ENCODE measurements around the gene HOXA7. TPM values are rescaled to one million over a fixed set of nuclear protein-coding genes. Genes with fewer than 3 reads are reported as not detected.

The HOXA7 gene
- polyA plus RNA-seq, 1 of the 3 experiments (the other 2 are of a cell fraction) = not detected

GRCh38 chr7:27200761-27201579, 44.5 kb upstream of the HOXA7 start:
- no peak for DNase-seq
- H4K20me1 ChIP-seq (ENCODE audit: insufficient read depth) = peaks cover 6% of the 10 kb centered on the region; the same call in 1 of the 2 replicates
- H3K27ac ChIP-seq (ENCODE audit: low read depth in 2 of 2, low read length in 1 of 2) = no peak overlapping the region
- H3F3A ChIP-seq (replicated peaks; ENCODE audit: insufficient read depth) = peaks cover 5% of the 10 kb centered on the region
- peak overlapping the region; percentile 51 for H3K4me2 ChIP-seq
- H3K79me2 ChIP-seq (ENCODE audit: insufficient read depth) = no peaks in the 10 kb centered on the region
- TF ChIP-seq PBX3 (IDR thresholded peaks at IDR 0.05) = no peak
- TF ChIP-seq TAF1 (IDR thresholded peaks at IDR 0.05; ENCODE audit: borderline replicate concordance, low read depth, low read length) = no peak
- H3K9ac ChIP-seq = no peak overlapping the region
- H3K9me2 ChIP-seq = no peaks in the 10 kb centered on the region
- H3K36me3 ChIP-seq (replicated peaks in 1 of 2; ENCODE audit: control insufficient read depth in 1 of 2, insufficient read depth in 2 of 2, low read length in 1 of 2) = no peaks in the 10 kb centered on the region
- POLR2A ChIA-PET = no interaction called here
- no peak overlapping the region for H2AFZ ChIP-seq (ENCODE audit: low read depth)
- peak overlapping the region in 1 of 2 experiments; percentile 7; a peak in 1 of 4 replicates for H3K4me3 ChIP-seq (ENCODE audit: low read depth in 2 of 2, low read length in 1 of 2)
- H3K9me3 ChIP-seq = no peaks in the 10 kb centered on the region
- 13% methylated on average over 14 of the region's 14 CpGs for WGBS (ENCODE audit: low lambda C conversion rate)
- CTCF ChIA-PET = interaction anchor here (0.9 to 5.2 kb wide), 10 partner anchors 9 to 878 kb away, joined by 3 to 44 read pairs (median 4); no protein-coding TSS in a partner anchor
- H3K27me3 ChIP-seq (ENCODE audit: insufficient read depth) = peaks cover 84% of the 10 kb centered on the region
- H3K4me1 ChIP-seq (ENCODE audit: control insufficient read depth in 1 of 2, insufficient read depth in 2 of 2, low read depth in 1 of 2, low read length in 1 of 2) = peaks cover 0 to 7% of the 10 kb centered on the region in 2 experiments; a peak in 1 of 4 replicates

- H3K9me2 ChIP-seq = no peaks in the 10 kb centered on the region
- no peak within 1 kb of the TSS for H3K9ac ChIP-seq
- peak; percentile 84 for DNase-seq
- no peak within 1 kb of the TSS for H3K27ac ChIP-seq (ENCODE audit: low read depth in 2 of 2, low read length in 1 of 2)
- peak within 1 kb of the TSS; percentile 51; the same call in 1 of the 2 replicates for H3K4me2 ChIP-seq
- TF ChIP-seq TCF12 (IDR thresholded peaks at IDR 0.05) (no peak), EZH2phosphoT487 (IDR thresholded peaks at IDR 0.05; ENCODE audit: borderline replicate concordance, low read depth) (peak; percentile 72)
- no peak within 1 kb of the TSS for H2AFZ ChIP-seq (ENCODE audit: low read depth)
- peaks cover 84% of the 10 kb centered on the region for H3K27me3 ChIP-seq (ENCODE audit: insufficient read depth)
- ChIA-PET CTCF (interaction anchor here (1.0 to 5.2 kb wide), 14 partner anchors 10 to 896 kb away, joined by 3 to 44 read pairs (median 4); no protein-coding TSS in a partner anchor), POLR2A (interaction anchor here (0.6 kb wide), 1 partner anchor 722 kb away, joined by 3 read pairs; no protein-coding TSS in a partner anchor)
- H3F3A ChIP-seq (replicated peaks; ENCODE audit: insufficient read depth) = peaks cover 8% of the 10 kb centered on the region
- H3K4me3 ChIP-seq (ENCODE audit: low read depth in 2 of 2, low read length in 1 of 2) = peak within 1 kb of the TSS in 1 of 2 experiments; percentile 28; a peak in 3 of 4 replicates
- no peaks in the 10 kb centered on the region for H3K79me2 ChIP-seq (ENCODE audit: insufficient read depth)
- H3K36me3 ChIP-seq (replicated peaks in 1 of 2; ENCODE audit: control insufficient read depth in 1 of 2, insufficient read depth in 2 of 2, low read length in 1 of 2) = no peaks in the 10 kb centered on the region
- peaks cover 0 to 3% of the 10 kb centered on the region in 2 experiments; a peak in 1 of 4 replicates for H3K4me1 ChIP-seq (ENCODE audit: control insufficient read depth in 1 of 2, insufficient read depth in 2 of 2, low read depth in 1 of 2, low read length in 1 of 2)
- no peaks in the 10 kb centered on the region for H3K9me3 ChIP-seq
- H4K20me1 ChIP-seq (ENCODE audit: insufficient read depth) = peaks cover 9% of the 10 kb centered on the region
- WGBS (ENCODE audit: low lambda C conversion rate) = 6% methylated on average over 42 of the region's 99 CpGs
These were observed 43.6 kb upstream of the HOXA7 start, which contains the start of gene HOXA13 for GRCh38 chr7:27199849-27200760. Gene HOXA13 (minus strand): TSS chr7:27200091. CDS start chr7:27200077, 14 bp downstream.

Data from SK-N-SH (cell line).